ENCODE data around the gene EOLA2. TPM values are rescaled to one million over a fixed set of nuclear protein-coding genes. Genes with fewer than 3 reads are reported as not detected.

Gene EOLA2
- total RNA-seq, 2 donors from 2014 or later = 30.2 to 32.0 TPM

DNA sequence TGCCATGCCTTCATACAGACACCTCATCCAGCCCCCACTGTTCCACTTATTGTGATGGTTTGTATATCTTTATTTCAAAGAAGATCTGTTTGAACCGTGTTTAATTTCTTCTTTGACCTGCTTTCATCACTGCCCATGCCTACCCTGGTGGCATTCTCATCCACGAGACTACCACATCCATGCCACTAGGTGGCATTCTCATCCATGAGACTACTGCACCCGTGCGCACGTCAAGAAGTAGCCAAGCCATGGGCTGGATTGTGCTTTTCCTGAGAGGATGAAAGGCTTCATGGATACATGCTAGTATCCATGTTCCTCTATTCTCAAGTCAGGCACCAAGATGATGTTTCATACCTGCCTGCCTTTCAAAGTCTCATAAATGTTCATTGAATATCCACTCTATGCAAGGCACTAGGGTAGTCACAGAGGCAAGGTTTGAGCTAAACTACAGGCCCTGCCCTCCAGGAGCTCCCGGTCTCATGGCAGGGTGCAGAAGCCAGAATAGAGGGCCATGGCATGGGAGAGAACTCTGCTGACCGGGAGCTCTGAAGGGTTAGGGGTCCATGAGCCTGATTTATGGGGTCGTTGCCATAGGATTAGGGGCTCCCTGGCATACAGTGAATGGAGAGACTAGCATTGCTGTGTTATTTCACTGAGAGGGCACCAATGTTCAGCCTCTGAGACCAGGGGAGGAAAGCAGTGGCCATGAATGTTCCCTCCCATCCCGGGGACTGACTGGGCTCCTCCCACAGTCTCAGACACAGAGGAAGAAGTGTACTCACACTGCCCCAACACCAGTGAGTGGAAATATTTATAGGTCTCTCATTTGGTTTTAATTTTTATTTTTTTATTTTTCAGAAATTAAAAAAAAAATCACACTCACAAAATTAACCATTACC is 24.8 kb upstream of the EOLA2 start:
- H3K36me3 ChIP-seq = no peaks in the 10 kb centered on the region
- no peak overlapping the region for H3K27ac ChIP-seq
- no peaks in the 10 kb centered on the region for H3K4me1 ChIP-seq (replicated peaks)
- DNase-seq (ENCODE audit: low spot score) = peak; percentile 28
- no peaks in the 10 kb centered on the region for H3K27me3 ChIP-seq (replicated peaks; ENCODE audit: insufficient read depth)
- intact Hi-C loops (cut with DNase I) = loop anchor here (5.0 kb wide), 1 partner anchor 399 kb away; the partner anchor contains the start of gene MAMLD1
- H3K4me3 ChIP-seq = no peak overlapping the region
- 40% methylated on average over 9 of the region's 9 CpGs for WGBS
- no peaks in the 10 kb centered on the region for H3K9me3 ChIP-seq
- TF ChIP-seq POLR2AphosphoS5 (IDR thresholded peaks at IDR 0.05) (peak; percentile 43), POLR2A (IDR thresholded peaks at IDR 0.05) (no peak)
- TF ChIP-seq, protein P1, sequence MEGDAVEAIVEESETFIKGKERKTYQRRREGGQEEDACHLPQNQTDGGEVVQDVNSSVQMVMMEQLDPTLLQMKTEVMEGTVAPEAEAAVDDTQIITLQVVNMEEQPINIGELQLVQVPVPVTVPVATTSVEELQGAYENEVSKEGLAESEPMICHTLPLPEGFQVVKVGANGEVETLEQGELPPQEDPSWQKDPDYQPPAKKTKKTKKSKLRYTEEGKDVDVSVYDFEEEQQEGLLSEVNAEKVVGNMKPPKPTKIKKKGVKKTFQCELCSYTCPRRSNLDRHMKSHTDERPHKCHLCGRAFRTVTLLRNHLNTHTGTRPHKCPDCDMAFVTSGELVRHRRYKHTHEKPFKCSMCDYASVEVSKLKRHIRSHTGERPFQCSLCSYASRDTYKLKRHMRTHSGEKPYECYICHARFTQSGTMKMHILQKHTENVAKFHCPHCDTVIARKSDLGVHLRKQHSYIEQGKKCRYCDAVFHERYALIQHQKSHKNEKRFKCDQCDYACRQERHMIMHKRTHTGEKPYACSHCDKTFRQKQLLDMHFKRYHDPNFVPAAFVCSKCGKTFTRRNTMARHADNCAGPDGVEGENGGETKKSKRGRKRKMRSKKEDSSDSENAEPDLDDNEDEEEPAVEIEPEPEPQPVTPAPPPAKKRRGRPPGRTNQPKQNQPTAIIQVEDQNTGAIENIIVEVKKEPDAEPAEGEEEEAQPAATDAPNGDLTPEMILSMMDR (IDR thresholded peaks at IDR 0.05) = peak in 3 of 4 experiments; percentile 51 to 63 (median 57)

DNA sequence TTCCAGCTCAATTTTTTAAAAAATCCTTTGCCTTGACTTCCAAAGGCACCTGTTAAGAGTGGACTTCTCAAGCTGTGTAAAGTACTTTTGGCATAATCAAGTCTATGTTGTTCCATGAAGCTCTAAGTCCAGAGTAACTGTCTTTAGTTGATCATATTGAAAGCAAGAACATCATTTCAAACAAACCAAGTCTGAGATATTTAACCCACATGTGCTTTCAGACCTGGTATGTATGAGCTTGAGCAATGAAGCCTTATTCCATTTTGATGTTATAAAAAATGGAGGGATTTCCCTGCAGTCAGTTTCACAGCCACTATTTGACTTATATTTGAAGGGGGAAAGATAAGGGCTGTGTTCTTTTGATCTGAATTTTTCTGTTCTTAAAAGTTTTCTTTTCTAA is 23.7 kb upstream of the EOLA2 start:
- Histone ChIP-seq H3K4me1 (replicated peaks) (no peaks in the 10 kb centered on the region), H3K9me3 (no peaks in the 10 kb centered on the region), H3K4me3 (no peak overlapping the region), H3K36me3 (no peaks in the 10 kb centered on the region), H3K27ac (no peak overlapping the region), H3K27me3 (replicated peaks; ENCODE audit: insufficient read depth) (no peaks in the 10 kb centered on the region)
- DNase-seq (ENCODE audit: low spot score) = no peak
- intact Hi-C loops (cut with DNase I) = loop anchor here (5.0 kb wide), 1 partner anchor 400 kb away; the partner anchor contains the start of gene MAMLD1
- TF ChIP-seq POLR2AphosphoS5 (IDR thresholded peaks at IDR 0.05) (no peak), POLR2A (IDR thresholded peaks at IDR 0.05) (no peak)
- TF ChIP-seq, protein P1 (IDR thresholded peaks at IDR 0.05) = no peak

DNA sequence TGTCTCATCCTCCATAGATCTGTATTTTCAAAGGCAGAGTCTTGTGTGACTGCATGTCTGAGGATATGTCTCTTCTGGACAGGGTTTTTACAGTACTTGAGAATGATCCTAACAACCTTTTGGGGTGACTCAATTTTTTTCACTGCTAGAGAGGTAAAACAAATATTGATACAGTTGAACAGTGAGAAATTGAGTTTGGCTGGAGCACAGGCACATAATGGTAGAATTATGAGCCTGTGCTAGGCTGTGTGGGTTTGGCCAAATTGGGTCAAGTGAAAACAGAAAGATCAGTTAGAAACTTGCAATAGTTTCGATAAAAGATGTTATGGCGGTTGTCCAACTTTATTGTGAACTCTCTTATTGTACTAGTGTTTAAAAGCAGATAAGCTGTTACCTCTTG is 23.3 kb upstream of the EOLA2 start:
- no peaks in the 10 kb centered on the region for H3K36me3 ChIP-seq
- DNase-seq (ENCODE audit: low spot score) = no peak
- intact Hi-C loops (cut with DNase I) = loop anchor here (5.0 kb wide), 1 partner anchor 401 kb away; the partner anchor contains the start of gene MAMLD1
- no peaks in the 10 kb centered on the region for H3K9me3 ChIP-seq
- no peaks in the 10 kb centered on the region for H3K4me1 ChIP-seq (replicated peaks)
- H3K27me3 ChIP-seq (replicated peaks; ENCODE audit: insufficient read depth) = no peaks in the 10 kb centered on the region
- H3K27ac ChIP-seq = no peak overlapping the region
- H3K4me3 ChIP-seq = no peak overlapping the region
- WGBS = 39% methylated on average over 2 of the region's 2 CpGs
- TF ChIP-seq POLR2A (IDR thresholded peaks at IDR 0.05) = no peak
- no peak for TF ChIP-seq POLR2AphosphoS5 (IDR thresholded peaks at IDR 0.05)
- TF ChIP-seq, protein P1 (IDR thresholded peaks at IDR 0.05) = no peak

DNA sequence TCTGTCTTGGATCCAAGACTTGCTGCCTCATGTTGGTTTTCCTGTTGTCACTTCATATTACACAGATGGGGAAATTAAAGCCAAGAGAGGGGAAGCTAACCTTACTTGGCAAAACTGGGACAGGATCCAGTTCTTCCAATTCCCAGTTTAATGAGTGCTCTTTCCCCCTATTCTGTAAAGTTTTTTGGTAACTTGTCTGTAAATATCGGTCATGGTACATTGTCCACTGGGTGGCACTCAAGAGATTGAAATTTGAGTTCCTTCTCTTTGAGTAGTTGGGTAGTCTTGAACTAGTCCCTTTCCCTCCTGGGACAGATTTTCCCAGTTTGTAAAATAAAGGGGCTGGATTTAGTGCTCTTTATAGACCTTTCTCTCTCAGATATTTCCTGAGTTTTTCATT is 12.4 kb upstream of the EOLA2 start:
- intact Hi-C loops (cut with DNase I) = no loop called here
- Histone ChIP-seq H3K9me3 (no peaks in the 10 kb centered on the region), H3K4me3 (no peak overlapping the region), H3K4me1 (replicated peaks) (no peaks in the 10 kb centered on the region), H3K27me3 (replicated peaks; ENCODE audit: insufficient read depth) (no peaks in the 10 kb centered on the region), H3K36me3 (no peaks in the 10 kb centered on the region), H3K27ac (no peak overlapping the region)
- DNase-seq (ENCODE audit: low spot score) = peak; percentile 16
- TF ChIP-seq POLR2AphosphoS5 (IDR thresholded peaks at IDR 0.05) (no peak), POLR2A (IDR thresholded peaks at IDR 0.05) (no peak)
- TF ChIP-seq, protein P1 (IDR thresholded peaks at IDR 0.05) = peak in 3 of 4 experiments; percentile 15 to 30 (median 23)
- 8% methylated on average over 1 of the region's 1 CpG for WGBS

Measured in prostate gland (tissue), 2 donors.